ENCODE measurements around the gene CCDC179. TPM values are rescaled to one million over a fixed set of nuclear protein-coding genes. Genes with fewer than 3 reads are reported as not detected.

The CCDC179 gene
- total RNA-seq, 1 experiment from 2014 or later: not detected

DNA sequence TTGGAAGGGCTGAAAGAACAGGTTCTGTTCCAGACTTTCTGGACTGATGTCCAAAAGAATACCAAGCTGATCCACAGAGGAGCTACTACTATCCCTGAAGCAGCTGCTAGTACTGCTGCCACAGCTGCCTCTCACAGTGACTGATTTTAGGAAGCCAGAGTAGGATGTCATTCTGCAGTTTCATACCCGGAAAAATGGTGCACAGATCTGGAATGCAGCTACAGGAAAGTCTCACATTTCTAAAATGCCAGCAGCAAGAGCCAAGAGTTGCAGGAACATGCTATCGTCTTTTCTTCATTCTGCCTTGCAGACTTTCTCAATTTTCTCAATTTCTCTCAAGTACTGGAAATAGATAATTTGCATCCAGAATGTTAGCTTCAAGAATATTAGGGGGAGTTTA lies 19.4 kb upstream of the CCDC179 start:
- H4K20me1 ChIP-seq (ENCODE audit: control insufficient read depth, insufficient read depth, insufficient read length): no peaks in the 10 kb centered on the region
- H3K9me3 ChIP-seq (ENCODE audit: control insufficient read depth, low read depth, low read length): no peaks in the 10 kb centered on the region
- no CpG with 5 or more reads among the region's 2 CpGs for WGBS (ENCODE audit: extremely low coverage, insufficient read length, low lambda C conversion rate)
- no peak overlapping the region for H3K14ac ChIP-seq (ENCODE audit: insufficient read depth, low read length)
- H2BK15ac ChIP-seq (ENCODE audit: low read depth, low read length): no peak overlapping the region
- H3K79me2 ChIP-seq (ENCODE audit: insufficient read depth, low read length): no peaks in the 10 kb centered on the region
- Mint-ChIP-seq H3K4me1 (no peaks in the 10 kb centered on the region), H3K27me3 (ENCODE audit: low read depth) (no peaks in the 10 kb centered on the region), H3K4me3 (no peak overlapping the region), H3K36me3 (ENCODE audit: insufficient read depth in 1 of 3, low read depth in 3 of 3) (no peaks in the 10 kb centered on the region), H3K9me3 (no peaks in the 10 kb centered on the region), H3K27ac (no peak overlapping the region)
- no peak overlapping the region for H3K4me2 ChIP-seq (ENCODE audit: insufficient read depth, insufficient read length, low read length)
- H3K56ac ChIP-seq (ENCODE audit: insufficient read length, low read depth, low read length): no peak overlapping the region
- H3K27me3 ChIP-seq (ENCODE audit: insufficient read depth, low read length): no peaks in the 10 kb centered on the region
- no peak overlapping the region for H2AK5ac ChIP-seq (ENCODE audit: insufficient read length, low read length)
- no peak overlapping the region for H2BK20ac ChIP-seq (ENCODE audit: low read depth, low read length, poor library complexity, severe bottlenecking)
- no peak overlapping the region for H2BK5ac ChIP-seq (ENCODE audit: insufficient read length, low read length)
- H3K23ac ChIP-seq (ENCODE audit: insufficient read length, low read depth, low read length): no peak overlapping the region
- no peak overlapping the region for H4K5ac ChIP-seq (ENCODE audit: insufficient read length, low read depth, low read length)
- no peak overlapping the region for H2AFZ ChIP-seq (ENCODE audit: low read length)
- no peak overlapping the region for H3K4ac ChIP-seq (ENCODE audit: low read depth, low read length)
- no peak overlapping the region for H2BK12ac ChIP-seq (ENCODE audit: insufficient read length, low read depth, low read length)
- no peak overlapping the region for H3T11ph ChIP-seq (ENCODE audit: low read length)
- no peak overlapping the region for H4K8ac ChIP-seq (replicated peaks; ENCODE audit: insufficient read length, low read depth, low read length)
- no peak overlapping the region for H2BK120ac ChIP-seq (ENCODE audit: low read depth, low read length, poor library complexity, severe bottlenecking)
- no peak overlapping the region for H3K27ac ChIP-seq (ENCODE audit: insufficient read length, low read depth, low read length)
- H3K18ac ChIP-seq (ENCODE audit: insufficient read length, low read depth, low read length): no peak overlapping the region
- TF ChIP-seq, protein P1, sequence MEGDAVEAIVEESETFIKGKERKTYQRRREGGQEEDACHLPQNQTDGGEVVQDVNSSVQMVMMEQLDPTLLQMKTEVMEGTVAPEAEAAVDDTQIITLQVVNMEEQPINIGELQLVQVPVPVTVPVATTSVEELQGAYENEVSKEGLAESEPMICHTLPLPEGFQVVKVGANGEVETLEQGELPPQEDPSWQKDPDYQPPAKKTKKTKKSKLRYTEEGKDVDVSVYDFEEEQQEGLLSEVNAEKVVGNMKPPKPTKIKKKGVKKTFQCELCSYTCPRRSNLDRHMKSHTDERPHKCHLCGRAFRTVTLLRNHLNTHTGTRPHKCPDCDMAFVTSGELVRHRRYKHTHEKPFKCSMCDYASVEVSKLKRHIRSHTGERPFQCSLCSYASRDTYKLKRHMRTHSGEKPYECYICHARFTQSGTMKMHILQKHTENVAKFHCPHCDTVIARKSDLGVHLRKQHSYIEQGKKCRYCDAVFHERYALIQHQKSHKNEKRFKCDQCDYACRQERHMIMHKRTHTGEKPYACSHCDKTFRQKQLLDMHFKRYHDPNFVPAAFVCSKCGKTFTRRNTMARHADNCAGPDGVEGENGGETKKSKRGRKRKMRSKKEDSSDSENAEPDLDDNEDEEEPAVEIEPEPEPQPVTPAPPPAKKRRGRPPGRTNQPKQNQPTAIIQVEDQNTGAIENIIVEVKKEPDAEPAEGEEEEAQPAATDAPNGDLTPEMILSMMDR (conservative IDR thresholded peaks at IDR 0.05): no peak
- DNase-seq: no peak
- H3K23me2 ChIP-seq (ENCODE audit: insufficient read length, low read depth, low read length, poor library complexity, severe bottlenecking): no peaks in the 10 kb centered on the region
- no peaks in the 10 kb centered on the region for H3K79me1 ChIP-seq (ENCODE audit: insufficient read depth, low read depth, low read length, poor library complexity, severe bottlenecking)
- H4K91ac ChIP-seq (ENCODE audit: insufficient read length, low read depth, low read length): no peak overlapping the region
- H3K9ac ChIP-seq (ENCODE audit: extremely low read depth, insufficient read length, low read length): no peak overlapping the region
- H3K4me1 ChIP-seq (ENCODE audit: insufficient read depth, low read length): no peaks in the 10 kb centered on the region
